ENCODE results near the gene ACTL6B. TPM values are rescaled to one million over a fixed set of nuclear protein-coding genes. Genes with fewer than 3 reads are reported as not detected.

The ACTL6B gene
- total and polyA plus RNA-seq, 2 of the 13 experiments (the other 11 are each of a cell fraction or from before 2014, with no cell fraction given): not detected

DNA sequence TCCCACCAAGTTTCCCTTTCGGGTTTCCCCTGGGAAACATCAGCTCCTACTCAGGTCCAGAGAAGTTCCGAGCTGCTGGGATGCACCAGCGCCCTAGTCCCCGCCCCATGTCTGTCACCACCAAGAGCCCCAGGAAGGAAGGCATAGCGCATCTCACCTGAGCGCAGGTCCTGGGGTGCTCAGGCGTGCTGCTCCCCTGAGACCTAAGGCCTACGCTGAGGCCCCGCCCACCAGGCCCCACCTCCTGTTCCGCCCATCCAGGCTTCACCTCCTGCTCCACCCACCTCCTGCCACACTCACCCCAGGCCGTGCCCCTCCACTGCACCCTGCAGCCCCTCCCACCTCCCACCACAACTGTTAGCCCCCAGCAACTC is 13.7 kb downstream of the ACTL6B start (continued):
- TF ChIP-seq GABPB1 (CRISPR knock-in tag; IDR thresholded peaks at IDR 0.05) (peak; percentile 58; the same call in 1 of the 2 replicates), MED1 (CRISPR knock-in tag; IDR thresholded peaks at IDR 0.05) (no peak), ZNF138 (CRISPR knock-in tag; IDR thresholded peaks at IDR 0.05; ENCODE audit: low read depth) (no peak), ZNF670 (CRISPR knock-in tag; IDR thresholded peaks at IDR 0.05; ENCODE audit: borderline replicate concordance) (no peak), ZBTB20 (CRISPR knock-in tag; IDR thresholded peaks at IDR 0.05; ENCODE audit: borderline replicate concordance, low read depth) (0 out of 2 replicates have a peak, but pooled peaks have one; percentile 3), PHF8 (CRISPR knock-in tag; IDR thresholded peaks at IDR 0.05) (peak; percentile 39), EHMT2 (IDR thresholded peaks at IDR 0.05; ENCODE audit: borderline replicate concordance, low read depth, low read length) (no peak)
- TF ChIP-seq, protein P1, sequence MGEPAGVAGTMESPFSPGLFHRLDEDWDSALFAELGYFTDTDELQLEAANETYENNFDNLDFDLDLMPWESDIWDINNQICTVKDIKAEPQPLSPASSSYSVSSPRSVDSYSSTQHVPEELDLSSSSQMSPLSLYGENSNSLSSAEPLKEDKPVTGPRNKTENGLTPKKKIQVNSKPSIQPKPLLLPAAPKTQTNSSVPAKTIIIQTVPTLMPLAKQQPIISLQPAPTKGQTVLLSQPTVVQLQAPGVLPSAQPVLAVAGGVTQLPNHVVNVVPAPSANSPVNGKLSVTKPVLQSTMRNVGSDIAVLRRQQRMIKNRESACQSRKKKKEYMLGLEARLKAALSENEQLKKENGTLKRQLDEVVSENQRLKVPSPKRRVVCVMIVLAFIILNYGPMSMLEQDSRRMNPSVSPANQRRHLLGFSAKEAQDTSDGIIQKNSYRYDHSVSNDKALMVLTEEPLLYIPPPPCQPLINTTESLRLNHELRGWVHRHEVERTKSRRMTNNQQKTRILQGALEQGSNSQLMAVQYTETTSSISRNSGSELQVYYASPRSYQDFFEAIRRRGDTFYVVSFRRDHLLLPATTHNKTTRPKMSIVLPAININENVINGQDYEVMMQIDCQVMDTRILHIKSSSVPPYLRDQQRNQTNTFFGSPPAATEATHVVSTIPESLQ (CRISPR knock-in tag; conservative IDR thresholded peaks at IDR 0.05): no peak
- TF ChIP-seq, protein P2, sequence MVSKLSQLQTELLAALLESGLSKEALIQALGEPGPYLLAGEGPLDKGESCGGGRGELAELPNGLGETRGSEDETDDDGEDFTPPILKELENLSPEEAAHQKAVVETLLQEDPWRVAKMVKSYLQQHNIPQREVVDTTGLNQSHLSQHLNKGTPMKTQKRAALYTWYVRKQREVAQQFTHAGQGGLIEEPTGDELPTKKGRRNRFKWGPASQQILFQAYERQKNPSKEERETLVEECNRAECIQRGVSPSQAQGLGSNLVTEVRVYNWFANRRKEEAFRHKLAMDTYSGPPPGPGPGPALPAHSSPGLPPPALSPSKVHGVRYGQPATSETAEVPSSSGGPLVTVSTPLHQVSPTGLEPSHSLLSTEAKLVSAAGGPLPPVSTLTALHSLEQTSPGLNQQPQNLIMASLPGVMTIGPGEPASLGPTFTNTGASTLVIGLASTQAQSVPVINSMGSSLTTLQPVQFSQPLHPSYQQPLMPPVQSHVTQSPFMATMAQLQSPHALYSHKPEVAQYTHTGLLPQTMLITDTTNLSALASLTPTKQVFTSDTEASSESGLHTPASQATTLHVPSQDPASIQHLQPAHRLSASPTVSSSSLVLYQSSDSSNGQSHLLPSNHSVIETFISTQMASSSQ (IDR thresholded peaks at IDR 0.05; ENCODE audit: low read depth): no peak
- TF ChIP-seq, protein P2 (CRISPR knock-in tag; IDR thresholded peaks at IDR 0.05; ENCODE audit: borderline replicate concordance): no peak
- TF ChIP-seq, protein P3, sequence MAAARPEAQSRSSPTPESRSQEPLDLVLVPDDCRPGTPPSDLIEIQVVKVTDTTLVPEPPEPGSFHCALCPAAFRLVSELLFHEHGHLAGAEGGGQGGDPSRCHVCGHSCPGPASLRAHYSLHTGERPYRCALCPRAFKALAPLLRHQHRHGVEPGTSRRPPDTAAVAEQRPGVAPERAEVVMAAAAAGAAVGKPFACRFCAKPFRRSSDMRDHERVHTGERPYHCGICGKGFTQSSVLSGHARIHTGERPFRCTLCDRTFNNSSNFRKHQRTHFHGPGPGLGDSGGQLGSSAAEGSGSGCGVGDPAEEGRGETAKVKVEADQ (CRISPR knock-in tag; IDR thresholded peaks at IDR 0.05; ENCODE audit: borderline replicate concordance): 0 out of 2 replicates have a peak, but pooled peaks have one; percentile 15
- TF ChIP-seq, protein P4, sequence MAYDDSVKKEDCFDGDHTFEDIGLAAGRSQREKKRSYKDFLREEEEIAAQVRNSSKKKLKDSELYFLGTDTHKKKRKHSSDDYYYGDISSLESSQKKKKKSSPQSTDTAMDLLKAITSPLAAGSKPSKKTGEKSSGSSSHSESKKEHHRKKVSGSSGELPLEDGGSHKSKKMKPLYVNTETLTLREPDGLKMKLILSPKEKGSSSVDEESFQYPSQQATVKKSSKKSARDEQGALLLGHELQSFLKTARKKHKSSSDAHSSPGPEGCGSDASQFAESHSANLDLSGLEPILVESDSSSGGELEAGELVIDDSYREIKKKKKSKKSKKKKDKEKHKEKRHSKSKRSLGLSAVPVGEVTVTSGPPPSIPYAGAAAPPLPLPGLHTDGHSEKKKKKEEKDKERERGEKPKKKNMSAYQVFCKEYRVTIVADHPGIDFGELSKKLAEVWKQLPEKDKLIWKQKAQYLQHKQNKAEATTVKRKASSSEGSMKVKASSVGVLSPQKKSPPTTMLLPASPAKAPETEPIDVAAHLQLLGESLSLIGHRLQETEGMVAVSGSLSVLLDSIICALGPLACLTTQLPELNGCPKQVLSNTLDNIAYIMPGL (CRISPR knock-in tag; IDR thresholded peaks at IDR 0.05; ENCODE audit: borderline replicate concordance in 1 of 2, low read depth in 1 of 2): peak in 1 of 2 experiments; percentile 57; a peak in 1 of 4 replicates
- TF ChIP-seq, protein P5, sequence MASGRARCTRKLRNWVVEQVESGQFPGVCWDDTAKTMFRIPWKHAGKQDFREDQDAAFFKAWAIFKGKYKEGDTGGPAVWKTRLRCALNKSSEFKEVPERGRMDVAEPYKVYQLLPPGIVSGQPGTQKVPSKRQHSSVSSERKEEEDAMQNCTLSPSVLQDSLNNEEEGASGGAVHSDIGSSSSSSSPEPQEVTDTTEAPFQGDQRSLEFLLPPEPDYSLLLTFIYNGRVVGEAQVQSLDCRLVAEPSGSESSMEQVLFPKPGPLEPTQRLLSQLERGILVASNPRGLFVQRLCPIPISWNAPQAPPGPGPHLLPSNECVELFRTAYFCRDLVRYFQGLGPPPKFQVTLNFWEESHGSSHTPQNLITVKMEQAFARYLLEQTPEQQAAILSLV (CRISPR knock-in tag; IDR thresholded peaks at IDR 0.05; ENCODE audit: borderline replicate concordance): no peak
- TF ChIP-seq, protein P6, sequence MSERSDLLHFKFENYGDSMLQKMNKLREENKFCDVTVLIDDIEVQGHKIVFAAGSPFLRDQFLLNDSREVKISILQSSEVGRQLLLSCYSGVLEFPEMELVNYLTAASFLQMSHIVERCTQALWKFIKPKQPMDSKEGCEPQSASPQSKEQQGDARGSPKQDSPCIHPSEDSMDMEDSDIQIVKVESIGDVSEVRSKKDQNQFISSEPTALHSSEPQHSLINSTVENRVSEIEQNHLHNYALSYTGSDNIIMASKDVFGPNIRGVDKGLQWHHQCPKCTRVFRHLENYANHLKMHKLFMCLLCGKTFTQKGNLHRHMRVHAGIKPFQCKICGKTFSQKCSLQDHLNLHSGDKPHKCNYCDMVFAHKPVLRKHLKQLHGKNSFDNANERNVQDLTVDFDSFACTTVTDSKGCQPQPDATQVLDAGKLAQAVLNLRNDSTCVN (CRISPR knock-in tag; IDR thresholded peaks at IDR 0.05; ENCODE audit: borderline replicate concordance): 0 out of 2 replicates have a peak, but pooled peaks have one; percentile 43
- TF ChIP-seq, protein P7, sequence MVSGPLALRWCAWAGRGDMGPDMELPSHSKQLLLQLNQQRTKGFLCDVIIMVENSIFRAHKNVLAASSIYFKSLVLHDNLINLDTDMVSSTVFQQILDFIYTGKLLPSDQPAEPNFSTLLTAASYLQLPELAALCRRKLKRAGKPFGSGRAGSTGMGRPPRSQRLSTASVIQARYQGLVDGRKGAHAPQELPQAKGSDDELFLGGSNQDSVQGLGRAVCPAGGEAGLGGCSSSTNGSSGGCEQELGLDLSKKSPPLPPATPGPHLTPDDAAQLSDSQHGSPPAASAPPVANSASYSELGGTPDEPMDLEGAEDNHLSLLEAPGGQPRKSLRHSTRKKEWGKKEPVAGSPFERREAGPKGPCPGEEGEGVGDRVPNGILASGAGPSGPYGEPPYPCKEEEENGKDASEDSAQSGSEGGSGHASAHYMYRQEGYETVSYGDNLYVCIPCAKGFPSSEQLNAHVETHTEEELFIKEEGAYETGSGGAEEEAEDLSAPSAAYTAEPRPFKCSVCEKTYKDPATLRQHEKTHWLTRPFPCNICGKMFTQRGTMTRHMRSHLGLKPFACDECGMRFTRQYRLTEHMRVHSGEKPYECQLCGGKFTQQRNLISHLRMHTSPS (CRISPR knock-in tag; IDR thresholded peaks at IDR 0.05; ENCODE audit: low read depth): 0 out of 2 replicates have a peak, but pooled peaks have one; percentile 6
